ENCODE data around the gene PEX19.

DNA sequence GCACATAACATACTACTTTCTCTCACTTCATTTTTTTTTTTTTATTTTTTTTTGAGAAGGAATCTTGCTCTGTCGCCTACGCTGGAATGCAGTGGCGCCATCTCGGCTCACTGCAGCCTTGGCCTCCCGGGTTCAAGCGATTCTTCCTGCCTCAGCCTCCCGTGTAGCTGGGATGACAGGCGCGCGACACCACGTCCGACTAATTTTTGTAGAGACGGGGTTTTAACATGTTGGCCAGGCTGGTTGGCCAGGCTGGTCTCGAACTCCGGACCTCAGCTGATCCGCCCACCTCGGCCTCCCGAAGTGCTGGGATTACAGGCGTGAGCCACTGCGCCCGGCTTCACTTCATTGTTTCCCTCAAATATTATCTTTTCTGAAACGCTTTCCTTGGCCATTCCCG, 573 bp upstream of the PEX19 start:
- TF ChIP-seq, protein P1, sequence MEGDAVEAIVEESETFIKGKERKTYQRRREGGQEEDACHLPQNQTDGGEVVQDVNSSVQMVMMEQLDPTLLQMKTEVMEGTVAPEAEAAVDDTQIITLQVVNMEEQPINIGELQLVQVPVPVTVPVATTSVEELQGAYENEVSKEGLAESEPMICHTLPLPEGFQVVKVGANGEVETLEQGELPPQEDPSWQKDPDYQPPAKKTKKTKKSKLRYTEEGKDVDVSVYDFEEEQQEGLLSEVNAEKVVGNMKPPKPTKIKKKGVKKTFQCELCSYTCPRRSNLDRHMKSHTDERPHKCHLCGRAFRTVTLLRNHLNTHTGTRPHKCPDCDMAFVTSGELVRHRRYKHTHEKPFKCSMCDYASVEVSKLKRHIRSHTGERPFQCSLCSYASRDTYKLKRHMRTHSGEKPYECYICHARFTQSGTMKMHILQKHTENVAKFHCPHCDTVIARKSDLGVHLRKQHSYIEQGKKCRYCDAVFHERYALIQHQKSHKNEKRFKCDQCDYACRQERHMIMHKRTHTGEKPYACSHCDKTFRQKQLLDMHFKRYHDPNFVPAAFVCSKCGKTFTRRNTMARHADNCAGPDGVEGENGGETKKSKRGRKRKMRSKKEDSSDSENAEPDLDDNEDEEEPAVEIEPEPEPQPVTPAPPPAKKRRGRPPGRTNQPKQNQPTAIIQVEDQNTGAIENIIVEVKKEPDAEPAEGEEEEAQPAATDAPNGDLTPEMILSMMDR (IDR thresholded peaks at IDR 0.05; ENCODE audit: low read length) = no peak
- no peak for TF ChIP-seq EZH2 (IDR thresholded peaks at IDR 0.05; ENCODE audit: borderline replicate concordance, low read length)

Measured in OCI-LY1 (cell line).